Mesendoderm (in vitro differentiated cells): Measurements from ENCODE around the gene DYDC2.

Experiments
- DNase-seq: peaks from one replicate; pipeline ENCODE4 v3.0.0; 2013
- H2AK5ac ChIP-seq: 2 replicates; pipeline ENCODE4 v1.6.1; 2013; ENCODE audit warnings: low read length, inconsistent platforms
- H2BK120ac ChIP-seq: 2 replicates; pipeline ENCODE4 v1.6.1; 2013; ENCODE audit warnings: low read depth, mild to moderate bottlenecking, low read length, moderate library complexity, mixed read lengths
- H2BK15ac ChIP-seq: replicated peaks from 2 replicates; pipeline ENCODE4 v1.6.1; 2013; ENCODE audit warnings: low read depth, mild to moderate bottlenecking, moderate library complexity
- H2BK5ac ChIP-seq: 2 replicates; pipeline ENCODE4 v1.6.1; 2013; ENCODE audit warnings: low read length, inconsistent platforms
- H3K18ac ChIP-seq: 2 replicates; pipeline ENCODE4 v1.6.1; 2013; ENCODE audit warnings: mild to moderate bottlenecking, low read length, mixed read lengths
- H3K23ac ChIP-seq: one replicate; pipeline ENCODE4 v1.6.1; 2013; ENCODE audit warnings: low read length
- H3K27ac ChIP-seq: 2 replicates; pipeline ENCODE4 v1.5.1; 2013; ENCODE audit warnings: low read depth, mild to moderate bottlenecking, inconsistent platforms, low read length, moderate library complexity
- H3K27me3 ChIP-seq: 2 replicates; pipeline ENCODE4 v1.6.1; 2013; ENCODE audit warnings: low read length, control low read depth, mild to moderate bottlenecking, inconsistent platforms; ENCODE audit not compliant: insufficient read depth, poor library complexity
- H3K36me3 ChIP-seq: 2 replicates; pipeline ENCODE4 v1.6.1; 2013; ENCODE audit warnings: low read length, inconsistent platforms; ENCODE audit not compliant: control insufficient read depth, insufficient read depth
- H3K4ac ChIP-seq: one replicate; pipeline ENCODE4 v1.6.1; 2013; ENCODE audit warnings: low read depth, mild to moderate bottlenecking, low read length, moderate library complexity
- H3K4me1 ChIP-seq: 2 replicates; pipeline ENCODE4 v1.6.1; 2013; ENCODE audit warnings: low read depth, low read length, inconsistent platforms; ENCODE audit not compliant: control insufficient read depth
- H3K4me2 ChIP-seq: 2 replicates; pipeline ENCODE4 v1.6.1; 2013; ENCODE audit warnings: low read length
- H3K4me3 ChIP-seq: 2 replicates; pipeline ENCODE4 v1.5.1; 2013; ENCODE audit warnings: mild to moderate bottlenecking, low read length
- H3K56ac ChIP-seq: one replicate; pipeline ENCODE4 v1.6.1; 2013; ENCODE audit warnings: low read length
- H3K79me1 ChIP-seq: 2 replicates; pipeline ENCODE4 v1.6.1; 2013; ENCODE audit warnings: low read length, inconsistent platforms
- H3K79me2 ChIP-seq: 2 replicates; pipeline ENCODE4 v1.6.1; 2013; ENCODE audit warnings: mild to moderate bottlenecking, low read length; ENCODE audit not compliant: control insufficient read depth, insufficient read depth
- H3K9ac ChIP-seq: 2 replicates; pipeline ENCODE4 v1.6.1; 2013; ENCODE audit warnings: low read length, inconsistent platforms
- H4K5ac ChIP-seq: one replicate; pipeline ENCODE4 v1.6.1; 2013; ENCODE audit warnings: low read length
- H4K8ac ChIP-seq: one replicate; pipeline ENCODE4 v1.6.1; 2013; ENCODE audit warnings: low read depth, mild to moderate bottlenecking, control low read depth, low read length, moderate library complexity
- WGBS: extraction: QIAGEN DNeasy Blood & Tissue Kit; methylation state at CpG from one replicate; pipeline ENCODE4 v1.1.7; 2013; ENCODE audit warnings: low lambda C conversion rate, missing lambda C conversion rate; ENCODE audit not compliant: insufficient coverage; ENCODE audit errors: extremely low coverage; 5-methylcytosine and 5-hydroxymethylcytosine counted together

Gene DYDC2

GRCh38 chr10:80406204-80406603 is 49.6 kb downstream of the DYDC2 start:
- Histone ChIP-seq H2AK5ac (no peak overlapping the region), H3K27ac (no peak overlapping the region), H2BK5ac (no peak overlapping the region), H3K4ac (no peak overlapping the region), H2BK120ac (no peak overlapping the region), H3K79me1 (peaks cover 10% of the 10 kb centered on the region), H3K27me3 (no peaks in the 10 kb centered on the region), H3K4me1 (no peaks in the 10 kb centered on the region), H3K56ac (no peak overlapping the region), H3K9ac (no peak overlapping the region), H3K4me3 (no peak overlapping the region), H2BK15ac (no peak overlapping the region), H3K4me2 (no peak overlapping the region), H3K36me3 (no peaks in the 10 kb centered on the region), H4K8ac (no peak overlapping the region), H3K23ac (no peak overlapping the region), H3K79me2 (no peaks in the 10 kb centered on the region), H3K18ac (no peak overlapping the region), H4K5ac (no peak overlapping the region)
- DNase-seq, result no peak
- no CpG with 5 or more reads among the region's 4 CpGs for WGBS

DNA sequence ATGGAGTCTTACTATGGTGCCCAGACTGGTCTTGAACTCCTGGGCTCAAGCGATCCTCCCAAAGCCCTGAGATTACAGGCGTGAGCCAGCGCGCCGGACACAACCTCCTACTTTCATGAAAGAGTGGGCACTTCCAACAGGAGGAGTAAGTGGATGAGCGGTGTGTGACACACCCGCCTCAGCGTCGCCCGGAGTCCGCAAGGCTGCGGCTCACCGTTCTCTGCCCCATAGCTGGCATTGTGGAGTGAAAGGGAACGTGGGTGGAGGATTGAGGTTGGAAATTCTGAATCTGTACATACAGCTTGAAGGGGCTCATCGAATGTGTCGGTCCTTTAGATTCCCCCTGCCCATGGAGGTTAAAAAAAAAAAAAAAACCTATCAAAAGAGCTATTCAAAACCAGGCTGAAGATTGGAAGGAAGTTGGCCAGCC is 51.2 kb downstream of the DYDC2 start:
- no peak overlapping the region for H4K5ac ChIP-seq
- peaks cover 15% of the 10 kb centered on the region for H3K79me1 ChIP-seq
- H3K4me2 ChIP-seq, result peak overlapping the region; percentile 97
- H3K27ac ChIP-seq, result no peak overlapping the region
- peak overlapping the region; percentile 91 for H3K9ac ChIP-seq
- H3K36me3 ChIP-seq, result no peaks in the 10 kb centered on the region
- no peak overlapping the region for H2BK15ac ChIP-seq
- no peak overlapping the region for H2BK5ac ChIP-seq
- H3K4me3 ChIP-seq, result peak overlapping the region; percentile 70
- H3K4ac ChIP-seq, result no peak overlapping the region
- H3K23ac ChIP-seq, result no peak overlapping the region
- H3K27me3 ChIP-seq, result no peaks in the 10 kb centered on the region
- peak; percentile 47 for DNase-seq
- no peaks in the 10 kb centered on the region for H3K79me2 ChIP-seq
- H3K56ac ChIP-seq, result peak overlapping the region; percentile 93
- no CpG with 5 or more reads among the region's 16 CpGs for WGBS
- H4K8ac ChIP-seq, result no peak overlapping the region
- H2BK120ac ChIP-seq, result no peak overlapping the region
- H2AK5ac ChIP-seq, result no peak overlapping the region
- peak overlapping the region; percentile 45 for H3K18ac ChIP-seq
- H3K4me1 ChIP-seq, result peaks cover 2% of the 10 kb centered on the region

DNA sequence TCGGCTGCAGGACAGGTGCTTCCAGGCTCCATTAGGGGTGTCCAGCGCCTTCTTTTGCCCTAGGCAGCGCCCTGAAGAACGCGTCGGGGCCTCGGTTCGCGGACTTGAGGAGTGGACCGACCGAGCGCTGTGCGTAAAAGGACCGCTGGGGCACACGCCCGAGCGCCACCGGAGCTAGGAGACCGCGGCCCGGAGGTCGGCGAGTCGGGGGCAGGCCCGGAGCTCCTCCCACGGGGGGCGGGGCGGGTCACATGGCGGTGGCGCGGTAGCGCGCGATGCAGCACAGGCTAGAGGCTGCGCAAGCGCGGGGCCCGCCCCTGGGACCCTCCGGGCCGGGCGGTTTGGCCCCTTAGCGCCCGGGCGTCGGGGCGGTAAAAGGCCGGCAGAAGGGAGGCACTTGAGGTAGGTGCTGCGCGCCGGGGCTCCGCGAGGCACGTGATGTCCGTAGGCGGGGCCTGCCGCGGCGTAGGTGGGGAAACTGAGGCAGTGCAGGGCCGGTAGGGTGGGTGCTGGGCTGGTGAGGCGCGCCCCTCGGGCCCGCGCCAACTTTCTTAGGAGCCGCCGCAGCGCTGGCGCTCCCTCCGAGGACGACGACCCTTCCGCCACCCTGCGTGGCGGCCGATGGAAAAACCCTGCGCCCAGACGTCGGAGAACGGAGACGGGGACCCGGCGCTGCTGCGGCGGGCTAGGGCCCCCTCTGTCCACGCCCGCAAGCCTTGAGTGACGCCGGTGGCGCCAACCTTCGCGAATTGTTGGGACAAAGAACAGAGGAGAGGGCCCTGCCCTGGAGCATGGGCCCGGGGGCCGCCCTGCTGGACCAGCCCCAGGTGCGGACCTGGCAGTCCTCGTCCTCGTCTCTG is 51.9 kb downstream of the DYDC2 start, which contains the start of gene PRXL2A:
Gene PRXL2A (plus strand): TSS at position 310 of the 860 bp plus-strand sequence. CDS start 11,917 bp downstream, outside the sequence.
- H2BK120ac ChIP-seq, result no peak within 1 kb of the TSS
- H3K4me1 ChIP-seq, result peaks cover 3% of the 10 kb centered on the region
- H3K27me3 ChIP-seq, result no peaks in the 10 kb centered on the region
- H2AK5ac ChIP-seq, result no peak within 1 kb of the TSS
- H3K79me1 ChIP-seq, result peaks cover 18% of the 10 kb centered on the region
- peak within 1 kb of the TSS; percentile 94 for H3K9ac ChIP-seq
- no peak within 1 kb of the TSS for H3K23ac ChIP-seq
- H3K18ac ChIP-seq, result peak within 1 kb of the TSS; percentile 62
- DNase-seq, result peak; percentile 90
- peak within 1 kb of the TSS; percentile 77 for H4K8ac ChIP-seq
- H3K4me2 ChIP-seq, result peak within 1 kb of the TSS; percentile 97
- WGBS, result no CpG with 5 or more reads among the region's 96 CpGs
- peak within 1 kb of the TSS; percentile 96 for H3K56ac ChIP-seq
- peak within 1 kb of the TSS; percentile 57 for H3K27ac ChIP-seq
- H3K79me2 ChIP-seq, result no peaks in the 10 kb centered on the region
- H4K5ac ChIP-seq, result no peak within 1 kb of the TSS
- H2BK15ac ChIP-seq, result no peak within 1 kb of the TSS
- no peak within 1 kb of the TSS for H2BK5ac ChIP-seq
- H3K4me3 ChIP-seq, result peak within 1 kb of the TSS; percentile 77
- no peaks in the 10 kb centered on the region for H3K36me3 ChIP-seq
- no peak within 1 kb of the TSS for H3K4ac ChIP-seq

DNA sequence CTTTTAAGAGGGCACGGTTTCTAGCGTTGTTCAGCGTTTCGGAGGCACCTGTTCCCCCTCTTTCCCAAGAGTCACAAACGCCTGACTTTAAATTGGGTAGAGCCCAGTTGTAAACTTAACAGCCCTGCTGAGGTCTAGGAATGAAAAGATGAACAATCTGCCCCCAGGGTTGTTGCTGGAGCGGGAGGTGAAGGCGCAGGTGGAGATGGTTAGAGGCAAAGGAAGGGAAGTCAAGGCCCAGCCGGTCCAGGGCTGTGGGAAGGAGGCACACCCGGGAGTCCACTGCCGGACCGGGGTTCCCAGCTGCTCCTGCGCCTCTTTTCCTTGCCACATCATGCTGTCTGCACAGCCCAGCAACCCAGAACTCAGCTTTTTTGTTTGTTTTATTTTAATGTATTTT is 52.5 kb downstream of the DYDC2 start:
- H3K4ac ChIP-seq, result no peak overlapping the region
- peak overlapping the region; percentile 85 for H3K4me2 ChIP-seq
- peak overlapping the region; percentile 94 for H3K9ac ChIP-seq
- peaks cover 18% of the 10 kb centered on the region for H3K79me1 ChIP-seq
- H3K4me1 ChIP-seq, result peaks cover 8% of the 10 kb centered on the region
- no peaks in the 10 kb centered on the region for H3K27me3 ChIP-seq
- H2BK120ac ChIP-seq, result no peak overlapping the region
- H3K18ac ChIP-seq, result peak overlapping the region; percentile 62
- no peak overlapping the region for H2AK5ac ChIP-seq
- peak overlapping the region; percentile 67 for H4K8ac ChIP-seq
- H2BK5ac ChIP-seq, result no peak overlapping the region
- H3K36me3 ChIP-seq, result no peaks in the 10 kb centered on the region
- no peak overlapping the region for H2BK15ac ChIP-seq
- no peak overlapping the region for H4K5ac ChIP-seq
- WGBS, result no CpG with 5 or more reads among the region's 12 CpGs
- no peaks in the 10 kb centered on the region for H3K79me2 ChIP-seq
- H3K56ac ChIP-seq, result peak overlapping the region; percentile 96
- peak overlapping the region; percentile 77 for H3K4me3 ChIP-seq
- no peak for DNase-seq
- peak overlapping the region; percentile 57 for H3K27ac ChIP-seq
- no peak overlapping the region for H3K23ac ChIP-seq

GRCh38 chr10:80410122-80410521 is 53.5 kb downstream of the DYDC2 start:
- no peak overlapping the region for H3K4me3 ChIP-seq
- peak overlapping the region; percentile 6 for H3K9ac ChIP-seq
- WGBS, result no CpG with 5 or more reads among the region's 2 CpGs
- no peaks in the 10 kb centered on the region for H3K27me3 ChIP-seq
- no peak overlapping the region for H3K27ac ChIP-seq
- peak overlapping the region; percentile 78 for H3K56ac ChIP-seq
- no peak overlapping the region for H3K4ac ChIP-seq
- H2BK120ac ChIP-seq, result no peak overlapping the region
- no peak overlapping the region for H3K23ac ChIP-seq
- H3K4me2 ChIP-seq, result no peak overlapping the region
- H3K79me1 ChIP-seq, result peaks cover 18% of the 10 kb centered on the region
- H3K18ac ChIP-seq, result no peak overlapping the region
- DNase-seq, result no peak
- H3K4me1 ChIP-seq, result peaks cover 8% of the 10 kb centered on the region
- no peak overlapping the region for H4K8ac ChIP-seq
- no peaks in the 10 kb centered on the region for H3K79me2 ChIP-seq
- no peak overlapping the region for H2BK15ac ChIP-seq
- H3K36me3 ChIP-seq, result no peaks in the 10 kb centered on the region
- no peak overlapping the region for H2AK5ac ChIP-seq
- no peak overlapping the region for H4K5ac ChIP-seq
- H2BK5ac ChIP-seq, result no peak overlapping the region
